Skin epidermis (tissue), 12 donors: ENCODE measurements around the gene TRMT6.

Experiments used
- H3K27ac ChIP-seq, 21 experiments: fragments of 200-600 bp; sonication (generic) in 11 of 21; one replicate each; pipeline ENCODE4 v1.5.0; 2020; ENCODE audit warnings: mild to moderate bottlenecking in 3 of 21, inconsistent platforms in 2 of 21, moderate library complexity in 2 of 21
- H3K4me3 ChIP-seq, 7 experiments: fragments of 200-600 bp; sonication (generic) in 2 of 7; one replicate each; pipeline ENCODE4 v1.5.0; 2020; ENCODE audit warnings: inconsistent platforms in 2 of 7, mild to moderate bottlenecking in 2 of 7, moderate library complexity in 1 of 7

Gene TRMT6

GRCh38 chr20:5950271-5951031 lies at the start of gene TRMT6, which contains the start of gene MCM8:
Gene TRMT6 (minus strand): TSS chr20:5950533. CDS start chr20:5950405, 128 bp downstream.
Gene MCM8 (plus strand): TSS chr20:5950652. CDS start chr20:5952016, 1,364 bp downstream.
- Histone ChIP-seq H3K27ac (peak within 1 kb of the TSS in 19 of 21 experiments; percentile 21 to 86 (median 81)), H3K4me3 (peak within 1 kb of the TSS; percentile 56 to 94 (median 84))

DNA sequence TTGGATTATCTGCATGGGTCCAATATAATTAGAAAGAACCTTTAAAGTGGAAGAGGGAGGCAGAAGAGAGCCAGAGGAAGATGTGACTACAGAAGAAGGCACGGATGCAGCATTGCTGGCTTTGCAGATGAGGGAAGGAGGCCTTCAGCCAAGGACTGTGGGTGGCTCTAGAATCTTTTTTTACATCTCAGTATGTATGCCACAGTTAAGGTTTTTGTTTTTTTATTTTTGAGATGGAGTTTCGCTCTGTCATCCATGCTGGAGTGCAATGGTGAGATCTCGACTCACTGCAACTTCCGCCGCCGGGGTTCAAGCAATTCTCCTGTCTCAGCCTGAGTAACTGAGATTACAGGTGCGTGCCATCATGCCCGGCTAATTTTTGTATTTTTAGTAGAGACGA lies 49.5 kb upstream of the TRMT6 start:
- Histone ChIP-seq H3K4me3 (no peak overlapping the region), H3K27ac (no peak overlapping the region)

GRCh38 chr20:5996765-5997164 lies 46.4 kb upstream of the TRMT6 start:
- H3K4me3 ChIP-seq = no peak overlapping the region
- no peak overlapping the region for H3K27ac ChIP-seq

- Histone ChIP-seq H3K27ac (no peak overlapping the region), H3K4me3 (no peak overlapping the region)
These were observed 41.5 kb upstream of the TRMT6 start for GRCh38 chr20:5991623-5992441.

GRCh38 chr20:5990946-5991345 lies 40.6 kb upstream of the TRMT6 start:
- Histone ChIP-seq H3K27ac (no peak overlapping the region), H3K4me3 (no peak overlapping the region)

- H3K27ac ChIP-seq = no peak overlapping the region
These were observed 39.2 kb upstream of the TRMT6 start for GRCh38 chr20:5989539-5989938.

DNA sequence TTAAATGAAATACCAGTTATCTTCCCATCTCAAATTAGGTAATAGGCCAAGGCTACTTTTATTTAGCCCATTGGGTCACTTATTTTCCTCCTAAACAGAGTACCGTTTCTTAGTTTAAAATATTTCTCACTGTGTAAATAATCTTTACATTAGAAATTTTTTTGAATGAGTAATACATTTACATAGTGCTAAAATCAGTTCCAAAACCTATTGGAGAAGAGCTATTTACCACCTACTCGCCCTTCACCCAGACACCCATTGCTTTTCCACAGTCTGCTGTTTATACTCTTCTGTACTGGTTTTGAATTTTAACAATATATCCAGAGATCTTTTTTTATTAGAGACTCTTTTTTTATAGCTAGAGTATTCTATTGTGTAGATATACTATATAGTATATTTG lies 37.0 kb upstream of the TRMT6 start:
- Histone ChIP-seq H3K27ac (no peak overlapping the region), H3K4me3 (no peak overlapping the region)

More at GRCh38 chr20:5989539-5989938, 39.2 kb upstream of the TRMT6 start:
- H3K4me3 ChIP-seq = no peak overlapping the region

- no peak overlapping the region for H3K4me3 ChIP-seq
- no peak overlapping the region for H3K27ac ChIP-seq
These were observed 30.6 kb upstream of the TRMT6 start for GRCh38 chr20:5980720-5981538.

GRCh38 chr20:5979801-5980200 lies 29.5 kb upstream of the TRMT6 start:
- no peak overlapping the region for H3K27ac ChIP-seq
- no peak overlapping the region for H3K4me3 ChIP-seq

GRCh38 chr20:5977975-5978374 lies 27.6 kb upstream of the TRMT6 start:
- H3K4me3 ChIP-seq = no peak overlapping the region
- H3K27ac ChIP-seq = no peak overlapping the region

DNA sequence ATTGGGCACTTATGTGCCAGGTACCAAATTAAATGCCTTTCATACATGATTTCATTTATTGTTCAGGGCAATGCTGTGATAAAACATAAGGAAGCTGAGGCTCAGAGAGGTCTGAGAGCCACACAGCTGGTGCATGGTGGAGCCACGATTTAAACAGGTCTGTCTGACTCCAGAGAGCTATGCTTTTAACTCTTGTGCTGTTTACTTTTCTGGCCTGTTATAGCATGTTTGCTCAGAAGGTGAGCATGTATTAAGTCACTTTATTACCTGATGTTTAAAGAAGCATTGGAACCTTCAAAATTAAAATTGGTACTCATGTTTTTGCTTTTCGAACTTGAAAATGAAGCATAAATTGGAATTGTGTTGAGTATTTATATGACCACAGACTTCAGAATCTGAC lies 26.9 kb upstream of the TRMT6 start:
- Histone ChIP-seq H3K4me3 (no peak overlapping the region), H3K27ac (no peak overlapping the region)

DNA sequence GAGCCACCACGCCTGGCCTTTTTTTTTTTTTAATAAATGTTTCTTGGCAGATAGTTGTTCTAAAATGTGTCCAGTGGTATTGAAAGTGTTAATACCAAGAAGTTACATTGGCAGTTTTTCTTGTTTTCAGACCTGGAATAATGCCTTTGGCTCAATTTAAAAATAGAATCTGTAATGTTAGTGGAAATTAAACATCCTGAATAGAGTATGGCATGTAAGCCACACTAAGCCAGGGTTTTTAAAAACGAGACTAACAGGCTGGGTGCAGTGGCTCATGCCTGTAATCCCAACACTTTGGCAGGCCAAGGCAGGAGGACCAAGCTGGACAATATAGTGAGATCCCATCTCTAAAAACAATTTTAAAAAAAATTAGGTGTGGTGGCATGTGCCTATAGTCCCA lies 25.4 kb upstream of the TRMT6 start:
- Histone ChIP-seq H3K27ac (no peak overlapping the region), H3K4me3 (no peak overlapping the region)

- no peak overlapping the region for H3K27ac ChIP-seq
- H3K4me3 ChIP-seq = no peak overlapping the region
These were observed 24.2 kb upstream of the TRMT6 start for GRCh38 chr20:5974531-5974930.

DNA sequence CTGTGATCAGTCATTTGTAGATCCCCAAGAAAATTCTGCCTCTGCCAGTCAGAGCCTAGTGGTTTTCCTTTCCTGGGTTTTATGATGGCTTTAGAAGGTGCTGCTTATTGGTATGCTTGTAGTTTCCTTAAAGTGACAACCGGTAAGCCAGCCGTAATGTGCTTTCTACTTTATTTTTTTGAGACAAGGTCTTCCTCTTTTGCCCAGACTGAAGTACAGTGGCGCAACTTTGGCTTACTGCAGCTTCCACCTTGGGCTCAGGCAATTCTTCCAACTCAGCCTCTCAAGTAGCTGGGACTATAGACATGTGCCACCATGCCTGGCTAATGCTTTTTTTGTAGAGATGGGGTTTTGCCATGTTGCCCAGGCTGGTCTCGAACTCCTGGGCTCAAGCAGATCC lies 23.6 kb upstream of the TRMT6 start:
- no peak overlapping the region for H3K4me3 ChIP-seq
- H3K27ac ChIP-seq = no peak overlapping the region

DNA sequence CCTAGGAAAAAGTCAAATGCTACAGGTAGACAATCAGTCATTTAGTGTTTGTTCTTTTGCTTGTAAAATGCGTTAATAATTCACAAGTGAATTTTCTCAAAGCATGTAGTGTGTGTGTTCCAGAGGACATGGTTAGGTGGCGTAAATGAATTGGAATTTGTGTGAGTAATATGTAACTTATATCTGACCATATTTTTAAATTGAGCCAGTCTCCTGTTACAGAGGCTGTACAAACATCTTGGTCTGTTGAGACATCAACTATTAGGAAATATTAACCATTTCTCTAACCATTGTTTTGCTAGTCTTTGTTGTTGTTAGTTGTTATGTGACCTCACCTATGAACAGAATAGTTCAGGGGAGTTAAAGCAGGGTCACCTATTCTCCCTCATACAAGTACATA lies 22.8 kb upstream of the TRMT6 start:
- H3K4me3 ChIP-seq = no peak overlapping the region
- H3K27ac ChIP-seq = peak overlapping the region in 1 of 21 experiments; percentile 11

GRCh38 chr20:5971203-5971602 lies 20.9 kb upstream of the TRMT6 start:
- Histone ChIP-seq H3K4me3 (no peak overlapping the region), H3K27ac (no peak overlapping the region)

DNA sequence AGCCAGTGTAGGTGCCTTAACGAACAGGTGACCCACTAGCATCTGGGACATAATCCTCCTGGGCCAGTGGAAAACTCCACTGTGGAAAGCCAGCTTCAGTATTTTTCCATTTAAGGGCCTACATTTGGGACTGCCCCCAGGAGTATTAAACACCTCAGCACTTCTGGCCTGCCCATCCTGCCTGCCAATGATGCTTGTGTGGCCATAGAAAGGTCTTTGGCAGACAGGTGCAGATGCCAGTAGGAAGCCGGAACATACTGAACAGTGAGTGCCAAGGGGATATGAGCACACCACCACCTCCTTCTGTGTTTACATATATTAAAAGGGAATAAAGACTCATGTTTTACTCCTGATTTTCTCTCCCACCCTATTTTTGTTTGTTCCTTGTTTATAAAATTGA lies 20.0 kb upstream of the TRMT6 start:
- no peak overlapping the region for H3K27ac ChIP-seq
- no peak overlapping the region for H3K4me3 ChIP-seq

- Histone ChIP-seq H3K4me3 (no peak overlapping the region), H3K27ac (no peak overlapping the region)
These were observed 19.6 kb upstream of the TRMT6 start for GRCh38 chr20:5969940-5970339.

DNA sequence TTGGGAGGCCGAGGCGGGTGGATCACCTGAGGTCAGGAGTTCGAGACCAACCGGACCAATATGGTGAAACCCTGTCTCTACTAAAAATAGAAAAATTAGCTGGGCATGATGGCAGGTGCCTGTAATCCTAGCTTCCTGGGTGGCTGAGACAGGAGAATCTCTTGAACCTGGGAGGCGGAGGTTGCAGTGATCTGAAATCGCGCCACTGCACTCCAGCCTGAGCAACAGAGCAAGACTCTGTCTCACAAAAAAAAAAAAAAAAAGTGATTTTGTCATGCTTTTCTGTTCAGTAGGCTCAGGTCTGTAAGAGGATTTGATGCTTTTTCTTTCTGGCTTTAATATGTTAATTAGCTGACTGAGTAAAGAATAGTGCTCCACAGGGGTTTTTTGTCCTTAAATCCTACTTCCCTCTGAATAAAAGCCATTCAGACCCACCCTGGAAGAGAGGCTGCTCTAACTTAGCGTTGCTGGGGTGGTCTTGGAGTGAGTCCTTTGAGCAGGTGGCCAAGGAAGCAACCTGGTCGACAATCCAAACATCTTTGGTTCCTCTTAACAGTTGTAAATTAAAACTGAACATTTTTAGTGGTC lies 19.1 kb upstream of the TRMT6 start:
- Histone ChIP-seq H3K27ac (no peak overlapping the region), H3K4me3 (no peak overlapping the region)

DNA sequence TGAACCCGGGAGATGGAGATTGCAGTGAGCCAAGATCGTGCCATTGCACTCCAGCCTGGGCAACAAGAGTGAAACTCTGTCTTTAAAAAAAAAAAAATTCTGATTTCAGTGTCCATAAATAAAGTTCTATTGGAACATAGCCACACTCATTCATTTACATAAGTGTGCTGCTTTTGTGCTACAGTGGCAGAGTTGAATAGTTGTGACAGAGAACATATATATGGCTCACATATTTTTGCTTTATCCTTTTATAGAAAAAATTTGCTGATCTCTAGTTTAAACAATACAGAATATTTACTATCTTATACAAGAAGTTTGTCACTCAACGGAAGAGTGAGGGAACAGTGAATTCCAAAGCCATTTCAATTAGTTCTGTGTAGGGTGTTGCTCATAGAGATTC lies 18.1 kb upstream of the TRMT6 start:
- no peak overlapping the region for H3K27ac ChIP-seq
- no peak overlapping the region for H3K4me3 ChIP-seq
